HCT116 (cell line): Measurements from ENCODE around the gene GPR180.

Source experiments
- CTCF ChIP-seq, 3 experiments: fragments of 200-600 bp in 1 of 3; sonication (generic) in 1 of 3; IDR thresholded peaks in 2 of 3; conservative IDR thresholded peaks in 1 of 3; 2 replicates each; pipeline ENCODE4 v1.5.1; 2012 to 2017; ENCODE audit warnings: low read depth in 2 of 3, low read length in 2 of 3, antibody characterized with exemption in 1 of 3, borderline replicate concordance in 1 of 3, control low read depth in 1 of 3, mild to moderate bottlenecking in 1 of 3, mixed read lengths in 1 of 3, mixed run types in 1 of 3, moderate library complexity in 1 of 3; ENCODE audit not compliant: insufficient read depth in 1 of 3
- EZH2 ChIP-seq: fragments of 200-600 bp; sonication (generic); IDR thresholded peaks from 2 replicates; pipeline ENCODE4 v1.6.1; 2017; ENCODE audit warnings: antibody characterized with exemption, mixed run types

GRCh38 chr13:94661406-94661805, 59.7 kb downstream of the GPR180 start:
- no peak for TF ChIP-seq EZH2
- no peak for TF ChIP-seq CTCF (IDR thresholded peaks at IDR 0.05 in 2 of 3, conservative IDR thresholded peaks at IDR 0.05 in 1 of 3; ENCODE audit: borderline replicate concordance in 1 of 3, insufficient read depth in 1 of 3, low read depth in 2 of 3, low read length in 2 of 3)
